Thyroid gland (tissue), 4 donors: Measurements from ENCODE around the gene TMEM127.

ENCODE experiments used
- POLR2A ChIP-seq, 2 donors: fragments of 450-650 bp; IDR thresholded peaks; one replicate each; pipeline ENCODE4 v1.6.1; 2017; ENCODE audit warnings: antibody characterized with exemption in 2 of 2, mild to moderate bottlenecking in 2 of 2, moderate library complexity in 1 of 2
- TF ChIP-seq, protein P1 (sequence below), 6 experiments: fragments of 200-600 bp in 3 of 6; fragments of 450-650 bp in 3 of 6; sonication (generic) in 3 of 6; IDR thresholded peaks; one replicate each; pipeline ENCODE4 v1.5.1; 2016 to 2019; ENCODE audit warnings: antibody characterized with exemption in 6 of 6, mild to moderate bottlenecking in 2 of 6, inconsistent platforms in 1 of 6, moderate library complexity in 1 of 6

DNA sequence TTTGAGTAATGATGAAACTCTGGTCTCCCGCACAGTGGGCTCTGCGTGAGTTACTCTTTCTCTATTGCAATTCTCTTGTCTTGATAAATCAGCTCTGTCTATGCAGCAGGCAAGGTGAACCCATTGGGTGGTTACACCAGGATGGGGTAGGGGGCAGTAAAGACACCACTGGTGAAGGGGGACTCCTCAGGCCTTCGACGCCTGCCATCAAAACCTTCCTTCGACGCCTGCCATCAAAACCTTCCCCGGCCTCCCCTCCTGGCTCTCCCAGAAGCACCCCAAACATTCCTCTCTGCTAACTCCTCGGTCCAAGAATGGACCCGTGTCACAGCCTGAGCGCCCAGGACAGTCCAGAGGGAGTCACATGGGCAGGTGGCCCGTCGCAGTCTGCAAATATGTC is 52.4 kb downstream of the TMEM127 start:
- TF ChIP-seq, protein P1, sequence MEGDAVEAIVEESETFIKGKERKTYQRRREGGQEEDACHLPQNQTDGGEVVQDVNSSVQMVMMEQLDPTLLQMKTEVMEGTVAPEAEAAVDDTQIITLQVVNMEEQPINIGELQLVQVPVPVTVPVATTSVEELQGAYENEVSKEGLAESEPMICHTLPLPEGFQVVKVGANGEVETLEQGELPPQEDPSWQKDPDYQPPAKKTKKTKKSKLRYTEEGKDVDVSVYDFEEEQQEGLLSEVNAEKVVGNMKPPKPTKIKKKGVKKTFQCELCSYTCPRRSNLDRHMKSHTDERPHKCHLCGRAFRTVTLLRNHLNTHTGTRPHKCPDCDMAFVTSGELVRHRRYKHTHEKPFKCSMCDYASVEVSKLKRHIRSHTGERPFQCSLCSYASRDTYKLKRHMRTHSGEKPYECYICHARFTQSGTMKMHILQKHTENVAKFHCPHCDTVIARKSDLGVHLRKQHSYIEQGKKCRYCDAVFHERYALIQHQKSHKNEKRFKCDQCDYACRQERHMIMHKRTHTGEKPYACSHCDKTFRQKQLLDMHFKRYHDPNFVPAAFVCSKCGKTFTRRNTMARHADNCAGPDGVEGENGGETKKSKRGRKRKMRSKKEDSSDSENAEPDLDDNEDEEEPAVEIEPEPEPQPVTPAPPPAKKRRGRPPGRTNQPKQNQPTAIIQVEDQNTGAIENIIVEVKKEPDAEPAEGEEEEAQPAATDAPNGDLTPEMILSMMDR (IDR thresholded peaks at IDR 0.05) = no peak
- no peak for TF ChIP-seq POLR2A (IDR thresholded peaks at IDR 0.05)
